ENCODE results near the gene SLC39A11. TPM values are rescaled to one million over a fixed set of nuclear protein-coding genes. Genes with fewer than 3 reads are reported as not detected.

The SLC39A11 gene
- total RNA-seq, 1 donor from 2014 or later, result 5.5 TPM

GRCh38 chr17:72858826-72859495 is 233.5 kb downstream of the SLC39A11 start:
- no peak overlapping the region for H3K27ac ChIP-seq
- TF ChIP-seq EZH2 (IDR thresholded peaks at IDR 0.05), result no peak
- no peak for TF ChIP-seq CTCF (IDR thresholded peaks at IDR 0.05)
- no peak overlapping the region for H2AFZ ChIP-seq (replicated peaks)
- no peak for DNase-seq (ENCODE audit: low spot score)
- no peaks in the 10 kb centered on the region for H3K27me3 ChIP-seq
- no peak overlapping the region for H3K4me3 ChIP-seq
- peaks cover 9% of the 10 kb centered on the region for H3F3A ChIP-seq (ENCODE audit: low read depth)
- H3K36me3 Mint-ChIP-seq, result no peaks in the 10 kb centered on the region
- H3K9ac ChIP-seq, result no peak overlapping the region
- H3K4me1 Mint-ChIP-seq, result peaks cover 25% of the 10 kb centered on the region
- H3K36me3 ChIP-seq, result no peaks in the 10 kb centered on the region
- peaks cover 5% of the 10 kb centered on the region for H3K27me3 Mint-ChIP-seq (ENCODE audit: insufficient read depth, low read depth)
- no peak overlapping the region for H3K27ac Mint-ChIP-seq
- H3K9me3 Mint-ChIP-seq, result peaks cover 11% of the 10 kb centered on the region
- H3K4me2 ChIP-seq, result no peak overlapping the region
- no peaks in the 10 kb centered on the region for H3K9me3 ChIP-seq (ENCODE audit: low read depth)
- H3K4me3 Mint-ChIP-seq, result no peak overlapping the region
- no peaks in the 10 kb centered on the region for H4K20me1 ChIP-seq (ENCODE audit: low read depth)
- peaks cover 28% of the 10 kb centered on the region for H3K4me1 ChIP-seq
- H3K79me2 ChIP-seq (ENCODE audit: low read depth), result no peaks in the 10 kb centered on the region

- H3K4me3 ChIP-seq, result no peak overlapping the region
- no peak overlapping the region for H3K9ac ChIP-seq
- peaks cover 8% of the 10 kb centered on the region for H3K9me3 Mint-ChIP-seq
- H3F3A ChIP-seq (ENCODE audit: low read depth), result no peaks in the 10 kb centered on the region
- DNase-seq (ENCODE audit: low spot score), result no peak
- no peak overlapping the region for H3K4me2 ChIP-seq
- H3K4me3 Mint-ChIP-seq, result no peak overlapping the region
- H3K27ac ChIP-seq, result no peak overlapping the region
- no peaks in the 10 kb centered on the region for H3K36me3 Mint-ChIP-seq
- no peak overlapping the region for H3K27ac Mint-ChIP-seq
- TF ChIP-seq EZH2 (IDR thresholded peaks at IDR 0.05), result no peak
- TF ChIP-seq EZH2phosphoT487 (IDR thresholded peaks at IDR 0.05), result no peak
- TF ChIP-seq CTCF (IDR thresholded peaks at IDR 0.05), result no peak
- H2AFZ ChIP-seq (replicated peaks), result no peak overlapping the region
- no peaks in the 10 kb centered on the region for H4K20me1 ChIP-seq (ENCODE audit: low read depth)
- H3K9me3 ChIP-seq (ENCODE audit: low read depth), result no peaks in the 10 kb centered on the region
- H3K27me3 ChIP-seq, result no peaks in the 10 kb centered on the region
- peaks cover 10% of the 10 kb centered on the region for H3K4me1 ChIP-seq
- H3K79me2 ChIP-seq (ENCODE audit: low read depth), result no peaks in the 10 kb centered on the region
- H3K36me3 ChIP-seq, result no peaks in the 10 kb centered on the region
- H3K4me1 Mint-ChIP-seq, result peaks cover 2% of the 10 kb centered on the region
- H3K27me3 Mint-ChIP-seq (ENCODE audit: insufficient read depth, low read depth), result peaks cover 2% of the 10 kb centered on the region
These were observed 238.8 kb downstream of the SLC39A11 start for GRCh38 chr17:72853440-72854415.

DNA sequence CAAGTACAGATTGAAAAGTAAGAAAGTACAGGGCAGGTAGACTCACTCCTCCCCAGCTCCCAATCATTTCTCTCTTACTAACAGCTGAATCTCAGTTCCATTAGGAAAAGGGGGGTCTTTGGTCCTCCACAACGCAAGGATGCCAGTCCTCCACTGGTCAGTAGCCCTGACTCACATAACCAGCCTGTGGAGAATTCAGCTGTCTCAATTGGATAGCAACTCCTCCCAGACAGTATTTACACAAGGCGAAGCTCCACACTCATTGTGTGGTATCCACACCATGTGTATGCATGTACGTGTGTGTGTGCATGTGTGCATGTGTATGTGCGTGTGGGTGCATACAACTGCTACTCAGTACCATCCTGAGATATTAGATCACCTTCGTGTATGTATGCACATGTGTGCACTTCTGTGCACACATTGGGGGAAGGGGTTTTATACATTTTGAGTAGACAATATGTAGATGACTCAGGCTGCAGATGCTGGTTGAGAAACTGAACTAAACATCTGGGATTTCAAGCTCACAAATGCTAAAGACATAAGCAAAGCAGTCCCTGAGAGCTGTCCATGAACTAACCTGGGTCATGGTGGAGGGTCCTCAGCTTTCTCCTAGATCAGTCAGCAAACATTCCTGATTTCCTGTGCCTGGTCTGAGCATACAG is 240.1 kb downstream of the SLC39A11 start:
- Histone ChIP-seq H3K27ac (no peak overlapping the region), H4K20me1 (ENCODE audit: low read depth) (no peaks in the 10 kb centered on the region), H2AFZ (replicated peaks) (no peak overlapping the region), H3K4me2 (no peak overlapping the region), H3K79me2 (ENCODE audit: low read depth) (no peaks in the 10 kb centered on the region), H3K4me3 (no peak overlapping the region), H3K9me3 (ENCODE audit: low read depth) (no peaks in the 10 kb centered on the region), H3K9ac (no peak overlapping the region), H3K4me1 (peaks cover 10% of the 10 kb centered on the region), H3K27me3 (no peaks in the 10 kb centered on the region), H3K36me3 (no peaks in the 10 kb centered on the region), H3F3A (ENCODE audit: low read depth) (no peaks in the 10 kb centered on the region)
- TF ChIP-seq EZH2 (IDR thresholded peaks at IDR 0.05) (no peak), EZH2phosphoT487 (IDR thresholded peaks at IDR 0.05) (no peak), CTCF (IDR thresholded peaks at IDR 0.05) (no peak)
- H3K36me3 Mint-ChIP-seq, result no peaks in the 10 kb centered on the region
- H3K27me3 Mint-ChIP-seq (ENCODE audit: insufficient read depth, low read depth), result peaks cover 2% of the 10 kb centered on the region
- H3K9me3 Mint-ChIP-seq, result peaks cover under 1% of the 10 kb centered on the region
- H3K27ac Mint-ChIP-seq, result no peak overlapping the region
- H3K4me3 Mint-ChIP-seq, result no peak overlapping the region
- H3K4me1 Mint-ChIP-seq, result peaks cover 2% of the 10 kb centered on the region
- DNase-seq (ENCODE audit: low spot score), result no peak
